LNCaP clone FGC (cell line): Measurements from ENCODE around the gene TRAK1.

Experiments
- DNase-seq: peaks from one replicate; pipeline ENCODE4 v3.0.0-alpha.2; 2011; ENCODE audit warnings: low read depth
- H3K4me3 ChIP-seq: 2 replicates; pipeline ENCODE4 v1.5.1; 2011; ENCODE audit warnings: mild to moderate bottlenecking, low read depth, low read length, control low read depth
- CTCF ChIP-seq: IDR thresholded peaks from 2 replicates; pipeline ENCODE4 v1.5.1; 2012; ENCODE audit warnings: mild to moderate bottlenecking; ENCODE audit not compliant: control insufficient read depth, insufficient read depth; ENCODE audit errors: extremely low read depth

The TRAK1 gene

GRCh38 chr3:42061025-42061712 is 30.0 kb upstream of the TRAK1 start:
- H3K4me3 ChIP-seq, result no peak overlapping the region
- DNase-seq, result no peak
- no peak for TF ChIP-seq CTCF

- DNase-seq, result no peak
These were observed 29.3 kb upstream of the TRAK1 start for GRCh38 chr3:42061713-42062380.

GRCh38 chr3:42062464-42062863 is 28.7 kb upstream of the TRAK1 start:
- TF ChIP-seq CTCF, result no peak
- no peak overlapping the region for H3K4me3 ChIP-seq
- no peak for DNase-seq

More at GRCh38 chr3:42061713-42062380, 29.3 kb upstream of the TRAK1 start:
- TF ChIP-seq CTCF, result no peak
- no peak overlapping the region for H3K4me3 ChIP-seq

- no peak for DNase-seq
- H3K4me3 ChIP-seq, result no peak overlapping the region
- TF ChIP-seq CTCF, result no peak
These were observed 27.3 kb upstream of the TRAK1 start for GRCh38 chr3:42063888-42064287.

- no peak overlapping the region for H3K4me3 ChIP-seq
- no peak for TF ChIP-seq CTCF
- no peak for DNase-seq
These were observed 24.5 kb upstream of the TRAK1 start for GRCh38 chr3:42066516-42067181.

GRCh38 chr3:42067326-42067725 is 23.8 kb upstream of the TRAK1 start:
- no peak for DNase-seq
- H3K4me3 ChIP-seq, result no peak overlapping the region
- TF ChIP-seq CTCF, result no peak
